ENCODE results near the gene C11orf71.

Gene C11orf71, protein sequence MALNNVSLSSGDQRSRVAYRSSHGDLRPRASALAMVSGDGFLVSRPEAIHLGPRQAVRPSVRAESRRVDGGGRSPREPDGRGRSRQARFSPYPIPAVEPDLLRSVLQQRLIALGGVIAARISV

DNA sequence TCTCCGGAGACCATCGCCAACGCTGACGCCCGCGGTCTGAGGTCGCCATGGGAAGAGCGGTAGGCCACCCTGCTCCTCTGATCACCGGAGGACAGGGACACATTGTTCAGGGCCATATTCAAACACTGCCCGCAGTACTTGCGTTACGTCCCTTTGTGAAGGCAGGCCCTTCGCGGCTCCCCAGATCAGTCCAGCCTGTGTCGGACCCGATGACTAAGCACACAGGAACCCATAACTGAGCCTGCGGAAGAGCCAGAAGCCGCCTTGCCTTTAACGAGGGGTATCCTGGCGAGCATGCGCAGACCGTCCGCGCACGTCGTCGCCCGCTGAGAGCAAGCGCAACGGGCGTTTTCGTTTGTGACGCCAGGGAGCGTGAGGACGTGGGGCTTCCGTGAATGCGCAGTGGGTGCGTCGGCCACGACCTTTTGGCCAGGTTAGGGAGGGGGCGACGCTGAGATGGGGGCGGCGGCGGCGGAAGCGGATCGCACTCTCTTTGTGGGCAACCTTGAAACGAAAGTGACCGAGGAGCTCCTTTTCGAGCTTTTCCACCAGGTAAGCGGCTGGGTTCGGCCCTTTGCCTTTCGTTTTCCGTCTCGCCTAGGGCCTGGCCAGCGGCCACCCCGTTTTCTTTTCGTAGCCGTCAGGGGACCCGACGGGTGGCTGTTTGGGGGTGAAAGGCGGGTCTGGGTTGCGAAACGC is at the start of gene C11orf71, which contains the start of gene RBM7:
TSS of gene C11orf71 (minus strand) at position 296 of the 699 bp plus-strand sequence. CDS start at position 116, 180 bp downstream.
TSS of gene RBM7 (plus strand) at position 451 of the 699 bp plus-strand sequence. CDS start at position 457, 6 bp downstream.
- DNase-seq: peak; percentile 98

DNA sequence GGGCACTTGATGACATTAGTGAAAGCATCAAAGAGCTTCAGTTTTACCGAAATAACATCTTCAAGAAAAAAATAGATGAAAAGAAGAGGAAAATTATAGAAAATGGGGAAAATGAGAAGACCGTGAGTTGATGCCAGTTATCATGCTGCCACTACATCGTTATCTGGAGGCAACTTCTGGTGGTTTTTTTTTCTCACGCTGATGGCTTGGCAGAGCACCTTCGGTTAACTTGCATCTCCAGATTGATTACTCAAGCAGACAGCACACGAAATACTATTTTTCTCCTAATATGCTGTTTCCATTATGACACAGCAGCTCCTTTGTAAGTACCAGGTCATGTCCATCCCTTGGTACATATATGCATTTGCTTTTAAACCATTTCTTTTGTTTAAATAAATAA is 49.5 kb upstream of the C11orf71 start:
- no peak for DNase-seq

DNA sequence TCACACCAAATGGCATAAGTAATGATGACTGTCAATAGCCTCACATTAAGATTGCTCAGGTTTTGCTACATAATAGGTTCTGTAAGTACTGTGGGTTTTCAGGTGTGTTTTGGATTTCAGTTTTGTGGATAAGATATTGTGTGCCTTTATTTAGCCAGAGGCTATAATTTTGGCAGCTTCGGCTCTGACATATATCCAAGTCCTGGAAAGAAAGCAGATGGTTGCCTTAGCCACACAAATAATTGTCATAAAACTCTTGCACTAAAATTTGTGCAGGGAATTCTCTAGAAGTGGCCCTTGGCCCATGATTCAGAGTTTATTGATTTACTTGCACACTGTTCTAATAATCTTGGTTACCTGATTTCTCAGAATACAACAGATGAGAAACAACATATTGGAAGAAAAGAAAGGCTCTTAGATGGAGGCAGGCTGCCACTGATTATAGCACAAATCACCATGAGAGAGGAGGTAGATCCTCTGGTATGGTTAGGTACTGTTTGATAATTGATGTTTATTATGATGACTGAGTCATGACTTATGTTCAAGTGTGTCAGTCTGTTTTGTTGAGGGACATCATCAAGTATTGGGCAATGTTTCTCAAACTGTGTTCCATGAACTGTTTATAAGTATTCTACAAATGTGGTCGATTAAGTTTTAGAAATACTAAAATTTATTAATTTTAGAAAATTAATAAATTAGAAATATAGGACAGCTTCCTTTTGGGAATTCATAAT is 48.6 kb upstream of the C11orf71 start:
- no peak for DNase-seq

DNA sequence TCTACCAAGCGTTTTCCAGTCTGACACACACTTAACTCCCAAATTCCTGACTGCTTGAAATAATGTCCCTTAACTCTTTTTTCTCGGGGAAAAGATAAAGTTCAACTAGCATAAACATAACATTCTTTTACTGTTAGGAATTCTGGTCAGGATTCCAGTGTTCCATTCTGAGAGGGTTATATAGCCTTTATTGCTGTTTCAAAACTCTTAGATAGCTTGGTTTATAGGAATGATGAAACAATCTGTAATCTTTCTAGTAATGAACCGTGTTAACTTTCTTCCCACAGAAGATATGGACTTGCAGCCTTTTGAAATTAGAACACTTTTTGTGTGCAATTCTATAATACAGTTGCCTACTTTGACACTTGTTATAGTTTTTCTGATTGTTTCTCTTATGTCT is 47.6 kb upstream of the C11orf71 start:
- no peak for DNase-seq

DNA sequence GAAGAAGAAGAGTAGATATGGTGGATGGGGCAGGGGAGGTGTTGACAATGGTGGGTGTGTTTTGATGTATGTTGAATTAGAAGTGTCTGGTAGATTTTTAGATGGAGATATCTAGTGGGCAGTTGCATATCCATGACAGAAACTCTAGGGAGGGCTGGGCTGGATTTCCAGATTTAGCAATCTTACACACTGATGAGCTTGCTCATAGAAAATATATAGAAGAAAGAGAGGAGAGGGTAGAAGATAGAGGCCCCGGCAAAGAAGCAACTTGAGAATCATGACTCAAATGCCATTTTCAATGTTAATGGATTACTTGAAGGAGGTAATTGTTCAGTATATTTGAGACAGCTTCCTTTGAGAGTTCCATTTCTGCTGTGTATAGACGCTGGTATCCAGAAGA is 47.1 kb upstream of the C11orf71 start:
- no peak for DNase-seq

DNA sequence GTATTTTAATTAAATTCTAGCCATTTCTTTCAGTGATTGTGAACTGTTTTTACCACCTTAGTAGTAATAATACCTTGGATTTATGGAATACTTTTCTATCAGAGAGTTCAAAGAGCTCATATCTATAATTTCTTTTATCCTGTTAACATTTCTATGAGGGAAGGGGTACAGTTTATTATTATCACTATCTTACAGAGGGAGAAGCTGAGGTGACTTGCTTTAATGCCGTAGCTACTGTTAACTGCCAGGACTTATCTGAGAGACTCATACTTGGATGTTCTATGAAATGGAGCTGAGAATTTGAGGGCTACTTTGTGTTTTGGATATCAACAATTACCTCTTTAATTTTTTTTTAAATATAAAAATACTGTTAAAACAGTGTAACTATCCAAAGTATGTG is 42.2 kb upstream of the C11orf71 start:
- DNase-seq: no peak

DNA sequence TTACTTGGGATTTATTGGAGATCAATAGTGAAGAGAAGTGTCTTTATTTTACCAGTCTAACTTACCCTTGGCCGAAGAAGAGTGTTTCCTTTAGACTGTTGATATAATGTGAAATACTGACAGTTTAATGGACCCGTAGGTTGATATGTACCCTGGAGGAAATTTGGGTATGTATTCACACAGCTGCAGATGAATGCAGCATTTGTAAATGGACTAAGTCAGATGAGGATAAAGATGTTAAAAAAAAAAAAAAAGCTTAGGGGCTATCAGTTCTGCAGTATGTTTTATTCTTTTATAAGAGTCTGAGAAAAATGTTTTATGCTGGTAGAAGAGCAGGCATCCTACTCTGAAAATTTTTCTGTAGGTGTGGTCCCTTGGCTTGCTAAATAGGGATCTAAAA is 41.6 kb upstream of the C11orf71 start:
- DNase-seq: no peak

DNA sequence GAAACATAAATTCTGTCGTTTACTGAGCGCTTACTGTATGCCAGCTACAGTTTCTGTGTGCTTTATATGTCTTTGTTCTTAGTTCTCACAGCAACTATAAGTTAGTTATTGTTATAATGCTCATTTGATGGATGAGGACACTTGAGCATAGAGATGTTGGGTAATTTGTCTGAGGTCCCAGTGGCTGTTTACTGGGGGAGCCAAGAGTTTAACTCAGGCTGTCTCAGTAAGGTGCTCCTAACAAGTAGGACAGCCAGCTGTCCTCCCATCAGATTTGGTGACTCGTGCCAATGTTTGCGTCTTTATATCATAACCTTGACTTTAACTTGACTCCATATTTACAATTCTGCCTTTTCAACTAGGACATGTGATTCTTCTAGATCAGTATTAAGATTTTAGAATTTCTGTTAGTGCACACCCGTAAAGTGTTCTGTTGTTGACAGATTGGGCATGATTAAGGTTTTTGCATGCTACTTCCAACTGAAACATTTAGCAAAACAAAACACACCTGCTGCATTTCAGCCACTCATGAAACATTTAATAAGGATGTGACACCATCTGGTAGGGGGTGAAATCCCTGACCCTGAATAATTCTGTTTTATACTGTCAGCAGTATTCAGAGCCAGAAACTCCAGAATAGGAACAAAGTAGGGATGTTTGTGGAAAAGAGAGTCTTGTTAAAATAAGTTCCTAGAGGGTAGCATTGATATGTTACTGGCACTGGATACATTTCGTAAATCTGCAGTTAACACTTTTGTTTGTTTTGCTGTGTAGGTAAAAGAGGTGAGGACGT is 40.9 kb upstream of the C11orf71 start:
- DNase-seq: no peak

DNA sequence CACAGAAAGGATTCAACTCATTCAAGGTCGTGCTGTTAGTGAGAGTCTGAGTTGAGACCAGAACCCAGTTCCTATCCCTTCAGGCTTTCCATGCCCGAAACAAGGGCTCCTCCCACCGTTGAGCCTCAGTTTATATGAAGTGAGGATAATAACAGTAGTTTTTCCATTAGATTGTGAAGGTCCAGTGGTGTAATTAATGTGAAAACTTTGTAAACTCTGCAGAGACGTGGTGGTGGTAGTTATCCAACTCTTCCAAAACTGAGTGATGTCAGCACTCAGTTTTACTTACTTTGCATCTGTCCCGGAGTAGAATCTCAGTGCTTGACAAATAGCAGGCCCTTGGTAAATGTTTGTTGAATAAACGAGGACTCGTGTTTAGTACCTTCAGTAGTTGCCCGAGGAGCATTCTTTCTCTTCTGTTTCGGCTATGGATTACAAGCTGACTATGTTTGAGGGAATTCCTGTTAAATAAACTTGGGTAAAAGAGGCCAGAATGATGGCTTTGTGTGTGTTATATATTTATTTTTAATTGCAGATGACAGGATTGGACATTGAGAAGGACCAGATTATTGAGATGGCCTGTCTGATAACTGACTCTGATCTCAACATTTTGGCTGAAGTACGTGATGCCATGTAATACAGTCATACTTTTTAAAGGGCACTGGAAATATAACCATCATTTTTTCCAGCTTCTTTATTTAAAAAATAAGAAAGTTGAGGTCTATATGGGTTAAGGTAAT is 40.0 kb upstream of the C11orf71 start:
- DNase-seq: no peak

DNA sequence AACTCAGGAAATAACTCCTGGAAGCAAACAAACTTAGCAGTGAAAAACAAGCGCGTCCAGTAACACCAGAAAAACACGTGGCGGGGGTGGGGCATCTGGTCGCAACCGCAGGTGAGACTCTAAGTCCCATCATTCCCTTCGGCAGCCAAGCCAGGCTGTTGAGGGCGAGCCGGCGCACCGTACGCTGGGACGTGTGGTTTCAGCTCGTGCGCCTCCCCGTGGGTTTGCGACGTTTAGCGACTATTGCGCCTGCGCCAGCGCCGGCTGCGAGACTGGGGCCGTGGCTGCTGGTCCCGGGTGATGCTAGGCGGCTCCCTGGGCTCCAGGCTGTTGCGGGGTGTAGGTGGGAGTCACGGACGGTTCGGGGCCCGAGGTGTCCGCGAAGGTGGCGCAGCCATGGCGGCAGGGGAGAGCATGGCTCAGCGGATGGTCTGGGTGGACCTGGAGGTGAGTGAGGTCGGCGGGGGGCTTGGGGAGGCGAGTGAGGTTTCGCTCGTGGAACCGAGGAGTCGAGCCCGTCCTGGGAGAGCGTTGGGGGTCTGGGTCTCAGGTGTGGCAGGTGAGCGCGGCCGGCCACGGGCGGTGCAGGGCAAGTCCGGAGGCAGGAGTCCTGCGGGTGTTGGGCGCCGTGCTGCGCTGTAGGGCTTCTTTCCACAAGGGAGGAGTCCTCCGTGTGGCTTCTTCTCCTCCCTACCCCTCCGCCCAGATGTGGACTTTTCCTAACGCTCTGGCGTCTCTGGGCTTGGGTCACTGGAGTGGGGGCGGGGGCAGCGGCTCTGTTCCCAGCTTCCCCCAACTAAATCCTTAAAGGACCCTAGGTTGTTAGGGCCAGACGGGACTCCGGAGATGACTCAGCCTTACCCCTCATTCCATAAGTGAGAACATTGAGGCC is 39.2 kb upstream of the C11orf71 start, which contains the start of gene REXO2:
TSS of gene REXO2 (plus strand) at position 239 of the 892 bp plus-strand sequence. CDS start at position 301, 62 bp downstream.
- DNase-seq: peak; percentile 95

DNA sequence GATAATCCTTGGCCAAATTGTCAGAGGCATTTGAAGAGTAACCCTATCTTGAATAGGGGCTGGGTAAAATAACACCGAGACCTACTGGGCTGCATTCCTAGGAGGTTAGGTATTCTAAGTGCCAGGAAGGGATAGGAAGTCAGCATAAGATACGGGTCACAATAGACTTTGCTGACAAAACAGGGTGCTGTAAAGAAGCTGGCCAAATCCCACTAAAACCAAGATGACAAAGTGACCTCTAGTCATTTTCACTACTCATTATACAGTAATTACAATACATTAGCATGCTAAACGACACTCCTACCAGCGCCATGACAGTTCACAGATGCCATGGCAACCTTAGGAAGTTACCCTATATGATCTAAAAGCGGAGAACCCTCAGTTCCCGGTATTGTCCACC is 38.0 kb upstream of the C11orf71 start:
- DNase-seq: no peak

DNA sequence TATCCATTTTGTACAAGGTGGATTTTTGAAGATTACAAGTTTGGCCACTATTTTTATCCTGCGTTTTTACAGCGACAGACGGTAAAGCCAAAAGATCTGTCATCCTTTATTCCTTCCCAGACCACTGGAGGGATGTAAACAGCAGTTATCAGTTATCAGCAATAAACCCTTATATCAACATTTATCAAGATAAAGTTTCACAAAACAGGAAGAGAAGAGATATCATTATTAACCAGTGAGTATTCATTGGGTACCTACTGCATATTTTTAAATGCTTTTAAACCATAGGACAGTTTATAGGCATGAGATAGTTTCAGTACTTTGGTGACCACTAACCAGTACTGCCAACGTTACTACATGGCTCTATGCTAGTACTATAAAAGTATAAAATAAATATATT is 33.1 kb upstream of the C11orf71 start:
- DNase-seq: no peak

DNA sequence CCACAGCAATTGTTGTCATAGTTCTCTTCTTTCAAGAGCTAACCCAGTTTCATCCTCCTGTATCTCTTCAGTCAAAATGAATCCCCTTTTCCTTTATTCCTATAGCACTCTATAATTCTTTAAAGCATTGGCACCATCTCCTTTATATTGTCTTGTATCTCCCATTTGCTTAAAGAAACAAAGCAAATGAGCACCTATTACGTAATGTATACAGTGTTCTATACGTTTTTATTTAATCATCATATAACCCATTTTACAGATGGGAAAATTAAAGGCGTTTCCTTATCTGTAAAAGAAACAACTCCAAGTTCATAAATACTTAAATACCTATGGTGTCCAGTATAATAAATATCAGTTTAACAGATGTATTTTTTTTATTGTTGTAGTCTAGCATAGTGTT is 32.6 kb upstream of the C11orf71 start:
- DNase-seq: no peak

DNA sequence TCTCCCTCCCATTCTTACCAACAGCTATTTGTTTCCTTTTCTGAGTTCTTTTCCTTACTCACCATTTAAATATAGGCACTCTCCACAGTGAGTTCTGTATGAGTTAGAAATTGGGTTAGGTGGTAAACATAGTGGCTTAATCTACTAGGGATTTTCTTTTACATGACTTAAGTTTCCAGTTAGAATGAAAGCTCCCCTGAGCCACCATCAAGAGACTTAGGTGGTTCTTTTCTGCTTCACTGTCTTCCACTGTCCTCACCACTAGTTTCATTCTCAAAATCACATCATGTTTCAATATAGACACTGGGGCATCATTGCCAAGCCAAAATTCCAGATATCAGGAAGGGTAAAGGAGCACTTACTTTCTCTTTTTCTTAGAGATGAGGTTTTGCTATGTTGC is 30.0 kb upstream of the C11orf71 start:
- DNase-seq: no peak

DNA sequence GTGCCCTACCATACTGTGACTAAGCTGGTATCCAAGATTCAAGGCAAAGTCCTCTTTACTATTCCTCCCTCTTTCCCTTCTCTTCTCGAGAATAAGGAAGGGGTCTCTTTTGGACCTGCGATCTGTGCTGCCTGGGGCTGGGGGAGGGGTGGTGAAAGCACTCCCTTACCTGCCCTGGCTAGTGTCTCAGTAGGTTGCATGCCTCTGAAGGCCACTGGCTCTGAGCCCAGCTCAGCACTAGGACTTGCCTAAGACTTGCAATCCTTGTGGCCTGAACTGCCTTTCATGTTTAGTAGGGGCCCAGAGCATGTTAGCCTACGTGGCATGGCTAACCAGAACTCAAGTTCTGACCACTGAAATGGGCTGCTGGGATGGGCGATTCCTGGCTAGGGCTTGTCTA is 26.0 kb upstream of the C11orf71 start:
- no peak for DNase-seq

DNA sequence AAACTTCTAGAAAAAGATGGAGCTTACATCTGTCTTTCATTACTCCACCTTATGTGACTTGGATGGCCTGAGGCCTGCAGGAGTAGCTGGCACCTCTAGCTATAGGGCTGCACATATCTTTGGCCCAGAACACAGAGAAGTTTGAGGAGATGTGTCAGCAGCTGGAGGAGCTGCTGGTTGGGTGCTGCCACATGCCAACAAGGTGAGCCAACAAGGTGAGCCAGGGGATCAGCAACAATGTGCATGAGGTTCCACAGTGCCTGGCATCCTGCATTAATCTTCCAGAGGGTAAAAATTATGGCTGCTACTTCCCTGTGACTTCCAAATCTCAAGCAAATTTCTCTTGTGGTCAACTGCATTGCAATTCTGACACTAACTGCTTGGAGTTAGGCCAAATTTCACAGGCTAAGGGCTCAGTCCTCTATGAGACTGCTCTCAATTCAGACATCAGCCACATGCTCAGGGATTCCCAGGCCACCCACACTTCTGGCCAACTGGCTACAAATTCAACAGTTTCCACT is 16.2 kb upstream of the C11orf71 start:
- no peak for DNase-seq

DNA sequence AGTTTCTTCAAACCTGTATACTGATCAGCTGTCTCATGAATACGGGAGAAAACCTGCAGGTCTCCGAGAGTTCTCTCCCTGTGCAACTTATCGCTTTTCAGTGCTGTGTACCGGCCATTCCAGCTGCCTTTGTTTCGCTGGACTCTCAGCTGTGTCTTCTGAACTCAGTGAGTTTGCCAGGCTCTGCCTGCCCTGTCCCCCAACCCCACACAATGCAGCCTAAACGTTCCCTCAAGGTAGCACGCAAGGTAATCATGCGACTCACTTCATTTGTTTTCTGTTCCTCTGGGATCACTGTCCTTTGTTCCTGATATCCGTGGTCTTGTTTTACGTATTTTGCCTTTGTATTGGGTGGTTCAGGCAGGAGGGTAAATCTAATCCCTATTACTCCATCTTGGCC is 13.6 kb upstream of the C11orf71 start:
- DNase-seq: no peak

DNA sequence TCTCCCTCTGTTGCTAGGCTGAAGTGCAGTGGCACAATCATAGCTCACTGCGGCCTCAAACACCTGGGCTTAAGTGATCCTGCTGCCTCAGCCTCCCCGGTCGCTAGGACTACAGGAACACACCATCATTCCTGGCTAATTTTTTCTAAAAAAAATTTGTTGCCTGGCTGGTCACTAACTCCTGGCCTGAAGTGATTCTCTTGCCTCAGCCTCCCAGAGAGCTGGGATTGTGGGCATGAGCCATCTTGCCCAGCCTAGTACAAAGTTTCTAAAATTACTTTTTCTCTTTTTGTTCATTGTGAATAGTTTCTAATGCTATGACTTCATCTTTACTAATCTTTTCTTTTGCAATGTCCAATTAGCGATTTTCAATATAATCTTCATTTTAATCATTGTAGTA is 12.6 kb upstream of the C11orf71 start:
- DNase-seq: no peak

DNA sequence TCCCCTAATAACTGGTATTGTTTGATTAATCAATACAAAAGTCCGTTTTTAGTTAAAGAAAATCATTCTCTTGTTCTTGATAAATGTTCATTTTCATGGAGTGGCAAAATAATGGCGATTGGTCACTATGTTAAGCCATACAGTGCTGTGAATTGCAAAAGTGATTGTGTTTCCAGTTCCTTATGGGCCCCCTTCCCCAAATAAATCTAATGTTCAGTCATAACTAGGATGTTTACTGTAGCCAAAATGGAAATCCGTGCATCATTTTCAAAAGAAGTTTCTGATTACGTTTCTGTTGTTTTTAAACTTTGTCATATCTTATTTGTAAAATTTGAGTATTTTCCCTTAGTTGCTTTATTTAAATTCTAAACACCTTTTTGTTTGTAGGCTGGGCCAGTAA is 1.0 kb upstream of the C11orf71 start:
- DNase-seq: no peak

DNA sequence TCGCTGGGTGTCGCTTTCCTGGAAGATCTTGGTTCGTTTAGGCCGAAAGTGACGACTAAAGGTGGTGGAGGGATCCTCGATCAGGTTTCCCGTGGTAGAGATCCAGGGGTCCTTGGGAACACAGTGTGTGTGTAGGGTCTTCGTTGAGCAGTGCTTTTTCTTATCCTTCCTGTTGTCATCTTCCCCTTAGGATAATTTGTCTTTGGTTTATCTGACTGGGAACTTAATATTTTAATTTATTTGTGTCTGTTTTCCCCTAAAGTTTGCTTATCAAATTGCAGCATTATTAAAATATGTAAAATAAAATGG is 558 bp upstream of the C11orf71 start:
- DNase-seq: no peak

DNA sequence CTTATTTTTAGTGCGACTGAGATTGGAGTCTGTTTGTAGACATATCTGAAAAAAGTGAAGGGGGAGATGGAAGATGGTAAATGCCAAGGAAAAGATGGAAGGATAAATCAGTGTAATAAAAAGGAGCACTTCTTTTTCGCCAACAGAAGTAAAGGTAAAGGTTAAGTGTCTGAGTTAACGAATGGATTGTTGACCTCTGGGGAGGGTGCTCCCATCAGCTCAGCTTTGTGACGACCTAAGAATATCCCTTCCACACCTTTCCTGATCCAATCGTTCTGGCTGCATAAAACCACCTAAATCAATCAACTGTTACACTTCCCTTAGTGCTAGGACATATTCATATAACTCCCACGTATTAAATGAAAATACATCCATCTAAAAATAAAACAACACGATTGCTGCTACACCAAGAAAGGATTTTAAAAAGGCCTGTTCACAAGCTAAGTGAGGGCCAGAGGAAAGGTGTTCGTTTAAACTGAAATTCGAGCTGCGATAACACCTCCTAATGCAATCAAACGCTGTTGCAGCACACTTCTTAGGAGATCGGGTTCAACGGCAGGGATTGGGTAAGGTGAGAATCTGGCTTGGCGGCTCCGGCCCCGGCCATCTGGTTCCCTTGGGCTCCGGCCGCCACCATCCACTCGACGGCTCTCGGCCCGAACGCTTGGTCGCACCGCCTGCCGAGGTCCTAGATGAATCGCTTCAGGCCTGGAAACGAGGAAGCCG is 658 bp downstream of the C11orf71 start:
- DNase-seq: no peak

Measured in CD4-positive, alpha-beta T cell treated with Interleukin-21 for 1 hour (primary cell).